ENCODE data around the gene TAGLN3. TPM values are rescaled to one million over a fixed set of nuclear protein-coding genes. Genes with fewer than 3 reads are reported as not detected.

The TAGLN3 gene
- polyA plus RNA-seq, 1 of the 3 experiments (the other 2 are of a cell fraction): 19.6 TPM

DNA sequence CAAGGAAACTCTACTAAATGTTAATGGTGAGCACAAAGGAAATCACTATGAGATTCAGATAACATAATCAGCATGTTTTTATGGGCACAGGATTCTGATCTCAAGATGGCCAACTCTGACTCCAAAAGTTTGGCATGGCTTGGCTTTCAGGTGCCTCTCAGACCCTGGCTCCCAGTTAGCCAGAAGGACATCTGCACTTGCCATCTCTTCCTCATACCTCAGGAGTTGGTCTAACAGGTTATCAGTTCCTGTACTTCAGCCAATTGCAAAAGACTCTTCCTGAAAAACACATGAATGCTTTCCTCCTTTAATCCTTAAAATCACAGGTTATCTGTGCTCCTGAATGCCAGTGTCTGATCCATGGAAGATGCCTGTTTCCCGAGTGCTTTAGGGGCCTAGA is 60.8 kb downstream of the TAGLN3 start:
- Histone ChIP-seq H3K4me1 (ENCODE audit: control insufficient read depth in 1 of 2, insufficient read depth in 2 of 2, low read depth in 1 of 2, low read length in 1 of 2) (no peaks in the 10 kb centered on the region), H3K9ac (no peak overlapping the region), H2AFZ (ENCODE audit: low read depth) (no peak overlapping the region), H3K79me2 (ENCODE audit: insufficient read depth) (no peaks in the 10 kb centered on the region), H3K9me3 (no peaks in the 10 kb centered on the region), H3F3A (replicated peaks; ENCODE audit: insufficient read depth) (peaks cover 5% of the 10 kb centered on the region), H3K36me3 (replicated peaks in 1 of 2; ENCODE audit: control insufficient read depth in 1 of 2, insufficient read depth in 2 of 2, low read length in 1 of 2) (no peaks in the 10 kb centered on the region), H3K4me3 (ENCODE audit: low read depth in 2 of 2, low read length in 1 of 2) (no peak overlapping the region), H3K27ac (ENCODE audit: low read depth in 2 of 2, low read length in 1 of 2) (no peak overlapping the region), H3K9me2 (no peaks in the 10 kb centered on the region), H3K4me2 (no peak overlapping the region), H3K27me3 (ENCODE audit: insufficient read depth) (no peaks in the 10 kb centered on the region), H4K20me1 (ENCODE audit: insufficient read depth) (no peaks in the 10 kb centered on the region)
- no peak for TF ChIP-seq TAF1 (IDR thresholded peaks at IDR 0.05; ENCODE audit: borderline replicate concordance, low read depth, low read length)
- TF ChIP-seq, protein P1, sequence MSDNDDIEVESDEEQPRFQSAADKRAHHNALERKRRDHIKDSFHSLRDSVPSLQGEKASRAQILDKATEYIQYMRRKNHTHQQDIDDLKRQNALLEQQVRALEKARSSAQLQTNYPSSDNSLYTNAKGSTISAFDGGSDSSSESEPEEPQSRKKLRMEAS (IDR thresholded peaks at IDR 0.05; ENCODE audit: low read depth): no peak
- no peak for TF ChIP-seq FOSL2 (IDR thresholded peaks at IDR 0.05; ENCODE audit: borderline replicate concordance, low read depth)
- no peak for TF ChIP-seq MXI1 (IDR thresholded peaks at IDR 0.05; ENCODE audit: low read depth, low read length)
- TF ChIP-seq RXRA (IDR thresholded peaks at IDR 0.05; ENCODE audit: borderline replicate concordance, low read depth): no peak
- TF ChIP-seq, protein P2, sequence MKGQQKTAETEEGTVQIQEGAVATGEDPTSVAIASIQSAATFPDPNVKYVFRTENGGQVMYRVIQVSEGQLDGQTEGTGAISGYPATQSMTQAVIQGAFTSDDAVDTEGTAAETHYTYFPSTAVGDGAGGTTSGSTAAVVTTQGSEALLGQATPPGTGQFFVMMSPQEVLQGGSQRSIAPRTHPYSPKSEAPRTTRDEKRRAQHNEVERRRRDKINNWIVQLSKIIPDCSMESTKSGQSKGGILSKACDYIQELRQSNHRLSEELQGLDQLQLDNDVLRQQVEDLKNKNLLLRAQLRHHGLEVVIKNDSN (IDR thresholded peaks at IDR 0.05; ENCODE audit: borderline replicate concordance, low read depth): no peak
- no peak for TF ChIP-seq CHD2 (IDR thresholded peaks at IDR 0.05; ENCODE audit: low read length, partially characterized antibody)
- no peak for TF ChIP-seq GABPA (IDR thresholded peaks at IDR 0.05; ENCODE audit: low read depth)
- TF ChIP-seq EP300 (IDR thresholded peaks at IDR 0.05; ENCODE audit: borderline replicate concordance in 1 of 2, low read depth in 1 of 2, low read length in 1 of 2): no peak
- no peak for TF ChIP-seq EZH2phosphoT487 (IDR thresholded peaks at IDR 0.05; ENCODE audit: borderline replicate concordance, low read depth)
- no peak for TF ChIP-seq MEF2A (IDR thresholded peaks at IDR 0.05; ENCODE audit: borderline replicate concordance, low read depth)
- TF ChIP-seq, protein P3, sequence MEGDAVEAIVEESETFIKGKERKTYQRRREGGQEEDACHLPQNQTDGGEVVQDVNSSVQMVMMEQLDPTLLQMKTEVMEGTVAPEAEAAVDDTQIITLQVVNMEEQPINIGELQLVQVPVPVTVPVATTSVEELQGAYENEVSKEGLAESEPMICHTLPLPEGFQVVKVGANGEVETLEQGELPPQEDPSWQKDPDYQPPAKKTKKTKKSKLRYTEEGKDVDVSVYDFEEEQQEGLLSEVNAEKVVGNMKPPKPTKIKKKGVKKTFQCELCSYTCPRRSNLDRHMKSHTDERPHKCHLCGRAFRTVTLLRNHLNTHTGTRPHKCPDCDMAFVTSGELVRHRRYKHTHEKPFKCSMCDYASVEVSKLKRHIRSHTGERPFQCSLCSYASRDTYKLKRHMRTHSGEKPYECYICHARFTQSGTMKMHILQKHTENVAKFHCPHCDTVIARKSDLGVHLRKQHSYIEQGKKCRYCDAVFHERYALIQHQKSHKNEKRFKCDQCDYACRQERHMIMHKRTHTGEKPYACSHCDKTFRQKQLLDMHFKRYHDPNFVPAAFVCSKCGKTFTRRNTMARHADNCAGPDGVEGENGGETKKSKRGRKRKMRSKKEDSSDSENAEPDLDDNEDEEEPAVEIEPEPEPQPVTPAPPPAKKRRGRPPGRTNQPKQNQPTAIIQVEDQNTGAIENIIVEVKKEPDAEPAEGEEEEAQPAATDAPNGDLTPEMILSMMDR (IDR thresholded peaks at IDR 0.05): no peak
- no peak for TF ChIP-seq RFX5 (IDR thresholded peaks at IDR 0.05; ENCODE audit: low read length)
- no peak for TF ChIP-seq TCF12 (IDR thresholded peaks at IDR 0.05)
- TF ChIP-seq NFIC (IDR thresholded peaks at IDR 0.05; ENCODE audit: borderline replicate concordance): no peak
- POLR2A ChIA-PET: no interaction called here
- WGBS (ENCODE audit: low lambda C conversion rate): 33% methylated on average over 1 of the region's 1 CpG
- DNase-seq: no peak
- CTCF ChIA-PET: interaction anchor here (1.3 kb wide), 1 partner anchor 15 kb away, joined by 4 read pairs; no protein-coding TSS in a partner anchor

DNA sequence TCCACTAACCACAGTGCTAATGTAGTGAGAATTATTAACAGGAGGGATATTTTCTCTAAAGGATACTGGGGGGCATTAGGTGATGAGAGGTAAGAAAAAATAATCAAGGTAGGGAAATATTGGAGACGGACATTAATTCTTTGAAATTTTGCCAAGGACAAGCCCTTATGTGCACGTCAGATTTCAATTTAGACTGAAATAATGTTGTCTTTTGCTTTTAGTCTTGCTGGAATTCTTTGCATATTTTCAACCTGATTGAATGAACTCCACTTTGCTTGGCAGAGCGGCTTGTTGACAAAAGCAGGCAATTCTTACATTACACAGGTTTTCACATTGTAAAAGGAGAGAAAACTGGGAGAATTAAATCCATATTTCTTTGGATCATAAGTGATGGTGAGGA is 62.4 kb downstream of the TAGLN3 start:
- no peaks in the 10 kb centered on the region for H3K36me3 ChIP-seq (replicated peaks in 1 of 2; ENCODE audit: control insufficient read depth in 1 of 2, insufficient read depth in 2 of 2, low read length in 1 of 2)
- no peak overlapping the region for H3K9ac ChIP-seq
- no peaks in the 10 kb centered on the region for H3K27me3 ChIP-seq (ENCODE audit: insufficient read depth)
- ChIA-PET CTCF (no interaction called here), POLR2A (no interaction called here)
- 54% methylated on average over 3 of the region's 3 CpGs for WGBS (ENCODE audit: low lambda C conversion rate)
- no peak overlapping the region; a peak in 1 of 4 replicates for H3K27ac ChIP-seq (ENCODE audit: low read depth in 2 of 2, low read length in 1 of 2)
- H3K9me2 ChIP-seq: no peaks in the 10 kb centered on the region
- H3K4me3 ChIP-seq (ENCODE audit: low read depth in 2 of 2, low read length in 1 of 2): no peak overlapping the region
- no peaks in the 10 kb centered on the region for H3K79me2 ChIP-seq (ENCODE audit: insufficient read depth)
- no peak overlapping the region for H3K4me2 ChIP-seq
- no peaks in the 10 kb centered on the region for H4K20me1 ChIP-seq (ENCODE audit: insufficient read depth)
- peaks cover under 1% of the 10 kb centered on the region for H3F3A ChIP-seq (replicated peaks; ENCODE audit: insufficient read depth)
- no peaks in the 10 kb centered on the region for H3K4me1 ChIP-seq (ENCODE audit: control insufficient read depth in 1 of 2, insufficient read depth in 2 of 2, low read depth in 1 of 2, low read length in 1 of 2)
- no peak for DNase-seq
- no peak overlapping the region for H2AFZ ChIP-seq (ENCODE audit: low read depth)
- no peaks in the 10 kb centered on the region for H3K9me3 ChIP-seq
- TF ChIP-seq, protein P1 (IDR thresholded peaks at IDR 0.05; ENCODE audit: low read depth): no peak
- TF ChIP-seq RAD21 (IDR thresholded peaks at IDR 0.05; ENCODE audit: low read length) (no peak), SMC3 (IDR thresholded peaks at IDR 0.05; ENCODE audit: low read depth, low read length) (no peak), TAF1 (IDR thresholded peaks at IDR 0.05; ENCODE audit: borderline replicate concordance, low read depth, low read length) (no peak), JUND (IDR thresholded peaks at IDR 0.05) (no peak), GATA2 (CRISPR knock-in tag; IDR thresholded peaks at IDR 0.05) (no peak), TEAD4 (IDR thresholded peaks at IDR 0.05; ENCODE audit: borderline replicate concordance, insufficient read depth) (peak; percentile 37; the same call in 1 of the 2 replicates), EP300 (IDR thresholded peaks at IDR 0.05; ENCODE audit: borderline replicate concordance in 1 of 2, low read depth in 1 of 2, low read length in 1 of 2) (no peak), CHD2 (IDR thresholded peaks at IDR 0.05; ENCODE audit: low read length, partially characterized antibody) (no peak), NFIC (IDR thresholded peaks at IDR 0.05; ENCODE audit: borderline replicate concordance) (0 out of 2 replicates have a peak, but pooled peaks have one; percentile 10), RCOR1 (IDR thresholded peaks at IDR 0.05; ENCODE audit: low read length) (no peak), FOXJ3 (CRISPR knock-in tag; IDR thresholded peaks at IDR 0.05) (no peak), RFX5 (IDR thresholded peaks at IDR 0.05; ENCODE audit: low read length) (no peak)
- TF ChIP-seq, protein P2 (IDR thresholded peaks at IDR 0.05; ENCODE audit: borderline replicate concordance, low read depth): no peak
- TF ChIP-seq, protein P3 (IDR thresholded peaks at IDR 0.05): no peak

Data from SK-N-SH (cell line).